HUDEP-2 (cell line): ENCODE results near the gene BCAS3.

ENCODE experiments used
- DNase-seq, 76 experiments: peaks; one replicate each; lab custom pipeline; 2025; ENCODE audit not compliant: unreplicated experiment in 76 of 76; lab: John Stamatoyannopoulos, UW

Gene BCAS3

GRCh38 chr17:61384692-61385576 lies 707.3 kb downstream of the BCAS3 start:
- DNase-seq = no peak

- no peak for DNase-seq
Measured at GRCh38 chr17:61385577-61386236, 708.1 kb downstream of the BCAS3 start.

- DNase-seq = no peak
Measured at GRCh38 chr17:61386251-61386650, 708.6 kb downstream of the BCAS3 start.

- DNase-seq = no peak
Measured at GRCh38 chr17:61387011-61387410, 709.4 kb downstream of the BCAS3 start.

GRCh38 chr17:61387511-61388305 lies 710.1 kb downstream of the BCAS3 start:
- no peak for DNase-seq

GRCh38 chr17:61388561-61389356 lies 711.1 kb downstream of the BCAS3 start:
- no peak for DNase-seq

- peak in 10 of 76 experiments; percentile 3 to 45 (median 14) for DNase-seq
Measured at GRCh38 chr17:61389670-61390478, 712.2 kb downstream of the BCAS3 start.

- no peak for DNase-seq
Measured at GRCh38 chr17:61390479-61390791, 712.8 kb downstream of the BCAS3 start.

- DNase-seq = no peak
Measured at GRCh38 chr17:61391595-61392291, 714.1 kb downstream of the BCAS3 start.

- no peak for DNase-seq
Measured at GRCh38 chr17:61392679-61393078, 715.0 kb downstream of the BCAS3 start.

- DNase-seq = peak in 4 of 76 experiments; percentile 5 to 31 (median 16)
Measured at GRCh38 chr17:61393550-61393903, 715.9 kb downstream of the BCAS3 start.

- DNase-seq = peak in 11 of 76 experiments; percentile 4 to 69 (median 26)
Measured at GRCh38 chr17:61393904-61394629, 716.4 kb downstream of the BCAS3 start.

- DNase-seq = no peak
Measured at GRCh38 chr17:61394630-61395408, 717.2 kb downstream of the BCAS3 start.

- DNase-seq = no peak
Measured at GRCh38 chr17:61395409-61395982, 717.8 kb downstream of the BCAS3 start.

- no peak for DNase-seq
Measured at GRCh38 chr17:61395983-61396585, 718.4 kb downstream of the BCAS3 start.

GRCh38 chr17:61396586-61397085 lies 719.0 kb downstream of the BCAS3 start:
- DNase-seq = no peak
